Head of caudate nucleus (tissue), 42 donors: ENCODE measurements around the gene PLGLB1.
"Not testable (repeated sequence)": the region's sequence is repeated elsewhere in the genome, so short reads cannot be mapped to it uniquely, and the experiment has no call there.

Experiments used
- DNase-seq, 42 donors: peaks; one replicate each; pipeline versions ENCODE4 v3.0.0 to v3.0.0-alpha.2; 2020 to 2021; ENCODE audit warnings: mixed read lengths in 7 of 42
- intact Hi-C: fragments of 100-400 bp; cut with DNase I; formaldehyde crosslinking; loops from one replicate; pipeline ENCODE4 v1.15.0; 2022

Gene PLGLB1

GRCh38 chr2:87021744-87022143 lies at the start of gene PLGLB1:
Gene PLGLB1, minus strand, starts transcription at chr2:87021844. Its CDS starts 61 bp downstream, at chr2:87021783.
- intact Hi-C loops, DNase-seq: not testable (repeated sequence)

GRCh38 chr2:87064305-87064704 lies 42.7 kb upstream of the PLGLB1 start:
- intact Hi-C loops, DNase-seq: not testable (repeated sequence)

- peak in 1 of 42 donors; percentile 5 for DNase-seq
- intact Hi-C loops = not testable (repeated sequence)
Observed at GRCh38 chr2:87063431-87063830, 41.8 kb upstream of the PLGLB1 start.

- DNase-seq, intact Hi-C loops: not testable (repeated sequence)
Observed at GRCh38 chr2:87061519-87061918, 39.9 kb upstream of the PLGLB1 start.

- peak in 2 of 42 donors; percentile 2 to 9 for DNase-seq
- intact Hi-C loops = not testable (repeated sequence)
Observed at GRCh38 chr2:87057606-87058005, 36.0 kb upstream of the PLGLB1 start.

- intact Hi-C loops, DNase-seq: not testable (repeated sequence)
Observed at GRCh38 chr2:87056843-87057242, 35.2 kb upstream of the PLGLB1 start.

GRCh38 chr2:87056435-87056834 lies 34.8 kb upstream of the PLGLB1 start:
- intact Hi-C loops, DNase-seq: not testable (repeated sequence)

- intact Hi-C loops, DNase-seq: not testable (repeated sequence)
Observed at GRCh38 chr2:87054375-87054774, 32.7 kb upstream of the PLGLB1 start.

GRCh38 chr2:87041321-87041978 lies 19.8 kb upstream of the PLGLB1 start:
- intact Hi-C loops = not testable (repeated sequence)
- peak in 18 of 42 donors; percentile 2 to 66 (median 27) for DNase-seq

- intact Hi-C loops, DNase-seq: not testable (repeated sequence)
Observed at GRCh38 chr2:87028607-87029006, 7.0 kb upstream of the PLGLB1 start.

- intact Hi-C loops, DNase-seq: not testable (repeated sequence)
Observed at GRCh38 chr2:87026816-87027215, 5.2 kb upstream of the PLGLB1 start.

GRCh38 chr2:87025927-87026326 lies 4.3 kb upstream of the PLGLB1 start:
- DNase-seq, intact Hi-C loops: not testable (repeated sequence)

- DNase-seq, intact Hi-C loops: not testable (repeated sequence)
Observed at GRCh38 chr2:87023988-87024615, 2.5 kb upstream of the PLGLB1 start.

- intact Hi-C loops, DNase-seq: not testable (repeated sequence)
Observed at GRCh38 chr2:87021043-87021442, 601 bp downstream of the PLGLB1 start.

- intact Hi-C loops, DNase-seq: not testable (repeated sequence)
Observed at GRCh38 chr2:87019053-87019452, 2.6 kb downstream of the PLGLB1 start.

- DNase-seq, intact Hi-C loops: not testable (repeated sequence)
Observed at GRCh38 chr2:87014489-87015169, 7.0 kb downstream of the PLGLB1 start.

GRCh38 chr2:87004398-87004797 lies 17.2 kb downstream of the PLGLB1 start:
- intact Hi-C loops, DNase-seq: not testable (repeated sequence)
